ENCODE measurements around the gene GAS7. TPM values are rescaled to one million over a fixed set of nuclear protein-coding genes. Genes with fewer than 3 reads are reported as not detected.

The GAS7 gene
- total RNA-seq, 3 donors from 2014 or later (not counting 1 experiment from before 2014, with no cell fraction given): 70.7 to 89.1 (median 84.8) TPM

DNA sequence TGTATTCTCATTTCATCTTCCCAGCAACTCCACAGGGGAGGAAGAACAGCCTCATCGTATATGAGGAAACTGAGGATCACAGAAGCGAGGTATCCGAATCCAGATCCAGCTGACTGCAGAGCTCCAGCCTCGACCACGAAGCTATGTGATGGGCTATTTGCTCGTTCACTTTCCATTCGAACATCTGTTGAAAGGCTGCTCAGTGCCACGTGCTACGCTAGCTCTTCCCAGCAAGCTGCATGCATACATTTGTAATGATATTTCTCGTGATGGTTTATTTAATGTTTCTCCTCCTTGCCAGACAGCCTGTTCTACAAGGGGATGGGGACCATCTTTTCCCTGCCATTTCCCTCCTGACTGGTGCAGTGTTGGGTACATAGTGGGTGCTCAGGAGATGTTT lies 244.9 kb downstream of the GAS7 start:
- intact Hi-C loops (cut with micrococcal nuclease): no loop called here
- no peaks in the 10 kb centered on the region for H3K27me3 ChIP-seq (ENCODE audit: control insufficient read depth, insufficient read depth, low read length)
- H3K36me3 ChIP-seq (ENCODE audit: control insufficient read depth, insufficient read depth, low read length): peaks cover 5% of the 10 kb centered on the region
- no peaks in the 10 kb centered on the region for H3K4me1 ChIP-seq (ENCODE audit: control insufficient read depth, insufficient read depth, low read length)
- no peak overlapping the region for H3K27ac Mint-ChIP-seq
- WGBS (ENCODE audit: insufficient coverage): 92% methylated on average over 10 of the region's 10 CpGs
- H3K36me3 Mint-ChIP-seq: no peaks in the 10 kb centered on the region
- ATAC-seq (no peak), DNase-seq (no peak)
- no peak overlapping the region for H3K4me3 ChIP-seq (ENCODE audit: low read length)
- H3K4me1 Mint-ChIP-seq: peaks cover 5 to 23% of the 10 kb centered on the region in 2 donors
- H3K27me3 Mint-ChIP-seq (ENCODE audit: low read depth in 2 of 2): no peaks in the 10 kb centered on the region
- H3K4me3 Mint-ChIP-seq: no peak overlapping the region
- H3K9me3 ChIP-seq (ENCODE audit: control insufficient read depth, insufficient read depth, low read length): no peaks in the 10 kb centered on the region
- TF ChIP-seq, protein P1, sequence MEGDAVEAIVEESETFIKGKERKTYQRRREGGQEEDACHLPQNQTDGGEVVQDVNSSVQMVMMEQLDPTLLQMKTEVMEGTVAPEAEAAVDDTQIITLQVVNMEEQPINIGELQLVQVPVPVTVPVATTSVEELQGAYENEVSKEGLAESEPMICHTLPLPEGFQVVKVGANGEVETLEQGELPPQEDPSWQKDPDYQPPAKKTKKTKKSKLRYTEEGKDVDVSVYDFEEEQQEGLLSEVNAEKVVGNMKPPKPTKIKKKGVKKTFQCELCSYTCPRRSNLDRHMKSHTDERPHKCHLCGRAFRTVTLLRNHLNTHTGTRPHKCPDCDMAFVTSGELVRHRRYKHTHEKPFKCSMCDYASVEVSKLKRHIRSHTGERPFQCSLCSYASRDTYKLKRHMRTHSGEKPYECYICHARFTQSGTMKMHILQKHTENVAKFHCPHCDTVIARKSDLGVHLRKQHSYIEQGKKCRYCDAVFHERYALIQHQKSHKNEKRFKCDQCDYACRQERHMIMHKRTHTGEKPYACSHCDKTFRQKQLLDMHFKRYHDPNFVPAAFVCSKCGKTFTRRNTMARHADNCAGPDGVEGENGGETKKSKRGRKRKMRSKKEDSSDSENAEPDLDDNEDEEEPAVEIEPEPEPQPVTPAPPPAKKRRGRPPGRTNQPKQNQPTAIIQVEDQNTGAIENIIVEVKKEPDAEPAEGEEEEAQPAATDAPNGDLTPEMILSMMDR (IDR thresholded peaks at IDR 0.05): no peak
- H3K9me3 Mint-ChIP-seq: no peaks in the 10 kb centered on the region
- H3K27ac ChIP-seq (ENCODE audit: low read length): no peak overlapping the region

DNA sequence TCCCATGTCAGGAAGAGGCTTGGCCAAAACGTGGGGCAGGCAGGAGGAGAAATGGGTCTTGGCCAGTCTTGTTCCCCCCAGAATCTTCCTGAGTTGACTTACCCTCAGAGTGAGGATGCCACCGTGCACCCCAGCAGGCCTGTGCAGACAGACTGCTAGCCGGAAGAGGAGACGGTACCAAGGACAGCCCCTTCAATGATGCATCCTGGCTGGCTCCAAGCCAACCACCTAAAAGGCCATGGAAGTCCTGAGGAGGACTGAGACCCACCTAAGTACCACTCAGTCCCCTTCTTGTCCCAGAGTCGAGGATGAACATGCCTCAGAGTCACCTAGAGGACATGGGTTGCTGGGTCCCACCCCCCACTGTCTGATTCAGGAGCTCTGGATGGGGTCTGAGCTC lies 246.6 kb downstream of the GAS7 start:
- intact Hi-C loops (cut with micrococcal nuclease): no loop called here
- no peaks in the 10 kb centered on the region for H3K27me3 Mint-ChIP-seq (ENCODE audit: low read depth in 2 of 2)
- no peaks in the 10 kb centered on the region for H3K36me3 Mint-ChIP-seq
- H3K36me3 ChIP-seq (ENCODE audit: control insufficient read depth, insufficient read depth, low read length): peaks cover 3% of the 10 kb centered on the region
- no peak overlapping the region for H3K27ac Mint-ChIP-seq
- H3K27ac ChIP-seq (ENCODE audit: low read length): no peak overlapping the region
- no peaks in the 10 kb centered on the region for H3K9me3 Mint-ChIP-seq
- H3K4me3 ChIP-seq (ENCODE audit: low read length): no peak overlapping the region
- H3K27me3 ChIP-seq (ENCODE audit: control insufficient read depth, insufficient read depth, low read length): no peaks in the 10 kb centered on the region
- H3K4me1 Mint-ChIP-seq: peaks cover 5 to 23% of the 10 kb centered on the region in 2 donors
- DNase-seq: no peak
- TF ChIP-seq, protein P1 (IDR thresholded peaks at IDR 0.05): no peak
- 79% methylated on average over 5 of the region's 5 CpGs for WGBS (ENCODE audit: insufficient coverage)
- no peaks in the 10 kb centered on the region for H3K9me3 ChIP-seq (ENCODE audit: control insufficient read depth, insufficient read depth, low read length)
- no peaks in the 10 kb centered on the region for H3K4me1 ChIP-seq (ENCODE audit: control insufficient read depth, insufficient read depth, low read length)
- H3K4me3 Mint-ChIP-seq: no peak overlapping the region
- no peak for ATAC-seq

DNA sequence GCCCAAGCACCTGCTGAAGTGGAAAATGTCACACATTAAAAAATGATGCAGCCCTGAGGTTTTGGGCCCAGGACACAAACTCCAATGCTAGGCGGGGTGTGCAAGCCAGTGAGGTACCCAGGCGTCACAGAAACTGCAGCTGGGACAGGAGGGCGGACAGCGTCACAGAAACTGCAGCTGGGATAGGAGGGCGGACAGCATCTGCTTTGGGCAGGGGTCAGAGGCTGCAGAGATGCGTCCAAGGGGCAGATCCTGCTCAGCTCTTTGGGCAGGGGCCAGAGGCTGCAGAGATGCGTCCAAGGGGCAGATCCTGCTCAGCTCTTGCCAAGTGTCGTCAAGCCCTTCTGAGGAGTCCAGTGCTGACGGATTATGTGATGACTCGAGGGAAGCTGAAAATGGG lies 249.5 kb downstream of the GAS7 start:
- WGBS (ENCODE audit: insufficient coverage): 94% methylated on average over 10 of the region's 10 CpGs
- Histone ChIP-seq H3K27ac (ENCODE audit: low read length) (no peak overlapping the region), H3K36me3 (ENCODE audit: control insufficient read depth, insufficient read depth, low read length) (peaks cover 19% of the 10 kb centered on the region), H3K27me3 (ENCODE audit: control insufficient read depth, insufficient read depth, low read length) (no peaks in the 10 kb centered on the region), H3K4me1 (ENCODE audit: control insufficient read depth, insufficient read depth, low read length) (no peaks in the 10 kb centered on the region), H3K4me3 (ENCODE audit: low read length) (no peak overlapping the region), H3K9me3 (ENCODE audit: control insufficient read depth, insufficient read depth, low read length) (no peaks in the 10 kb centered on the region)
- no peaks in the 10 kb centered on the region for H3K27me3 Mint-ChIP-seq (ENCODE audit: low read depth in 2 of 2)
- no peak overlapping the region for H3K27ac Mint-ChIP-seq
- ATAC-seq (no peak), DNase-seq (no peak)
- H3K9me3 Mint-ChIP-seq: no peaks in the 10 kb centered on the region
- no peak overlapping the region for H3K4me3 Mint-ChIP-seq
- TF ChIP-seq, protein P1 (IDR thresholded peaks at IDR 0.05): no peak
- no peaks in the 10 kb centered on the region for H3K36me3 Mint-ChIP-seq
- peaks cover 5 to 13% of the 10 kb centered on the region in 2 donors for H3K4me1 Mint-ChIP-seq
- intact Hi-C loops (cut with micrococcal nuclease): no loop called here

DNA sequence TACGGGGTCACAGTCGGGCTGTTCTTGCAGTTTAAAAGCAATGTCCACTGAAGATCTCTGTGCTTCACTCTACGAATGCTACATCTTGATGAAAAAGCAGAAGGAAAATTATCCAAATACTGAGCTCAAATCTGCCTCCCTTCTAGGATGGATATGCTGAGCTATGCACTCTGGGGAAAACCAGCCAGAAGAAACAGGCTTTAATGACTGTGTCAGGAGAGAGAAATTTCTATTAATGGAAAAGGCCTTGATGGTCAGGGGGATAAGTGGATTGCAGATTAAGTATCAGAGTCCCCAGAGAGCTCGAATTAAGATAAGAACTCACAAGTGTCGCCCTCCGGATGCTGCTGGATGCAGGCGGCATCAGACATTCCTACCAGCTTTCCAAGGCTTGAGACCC lies 253.7 kb downstream of the GAS7 start:
- Histone ChIP-seq H3K4me3 (ENCODE audit: low read length) (no peak overlapping the region), H3K36me3 (ENCODE audit: control insufficient read depth, insufficient read depth, low read length) (peaks cover 52% of the 10 kb centered on the region), H3K9me3 (ENCODE audit: control insufficient read depth, insufficient read depth, low read length) (no peaks in the 10 kb centered on the region), H3K27ac (ENCODE audit: low read length) (no peak overlapping the region), H3K27me3 (ENCODE audit: control insufficient read depth, insufficient read depth, low read length) (no peaks in the 10 kb centered on the region), H3K4me1 (ENCODE audit: control insufficient read depth, insufficient read depth, low read length) (no peaks in the 10 kb centered on the region)
- WGBS (ENCODE audit: insufficient coverage): 94% methylated on average over 7 of the region's 7 CpGs
- no peaks in the 10 kb centered on the region for H3K9me3 Mint-ChIP-seq
- no peaks in the 10 kb centered on the region for H3K4me1 Mint-ChIP-seq
- H3K4me3 Mint-ChIP-seq: no peak overlapping the region
- no peak for DNase-seq
- no peak for ATAC-seq
- no peaks in the 10 kb centered on the region for H3K27me3 Mint-ChIP-seq (ENCODE audit: low read depth in 2 of 2)
- TF ChIP-seq, protein P1 (IDR thresholded peaks at IDR 0.05): no peak
- H3K27ac Mint-ChIP-seq: no peak overlapping the region
- intact Hi-C loops (cut with micrococcal nuclease): no loop called here
- no peaks in the 10 kb centered on the region for H3K36me3 Mint-ChIP-seq

All from natural killer cell (primary cell).